ENCODE data around the gene ATAD3B.
"Not testable (repeated sequence)": the region's sequence is repeated elsewhere in the genome, so short reads cannot be mapped to it uniquely, and the experiment has no call there.

The ATAD3B gene

GRCh38 chr1:1456683-1457255 lies 14.8 kb upstream of the ATAD3B start:
- not testable (repeated sequence) for H3K56ac ChIP-seq (ENCODE audit: low read length); H2BK15ac ChIP-seq (replicated peaks; ENCODE audit: low read depth); H2AK5ac ChIP-seq (ENCODE audit: low read length); H3K9ac ChIP-seq (ENCODE audit: low read length); H3K79me2 ChIP-seq (ENCODE audit: control insufficient read depth, insufficient read depth, low read length); H2BK5ac ChIP-seq (ENCODE audit: low read length); H3K4me2 ChIP-seq (ENCODE audit: low read length); H3K27me3 ChIP-seq (ENCODE audit: insufficient read depth, low read length, poor library complexity); H4K8ac ChIP-seq (ENCODE audit: low read depth, low read length); H3K4ac ChIP-seq (ENCODE audit: low read depth, low read length); H4K5ac ChIP-seq (ENCODE audit: low read length); H3K36me3 ChIP-seq (ENCODE audit: control insufficient read depth, insufficient read depth, low read length); H3K23ac ChIP-seq (ENCODE audit: low read length); H2BK120ac ChIP-seq (ENCODE audit: low read depth, low read length); H3K79me1 ChIP-seq (ENCODE audit: low read length); DNase-seq; H3K27ac ChIP-seq (ENCODE audit: low read depth, low read length); H3K4me1 ChIP-seq (ENCODE audit: control insufficient read depth, low read depth, low read length); H3K4me3 ChIP-seq (ENCODE audit: low read length); H3K18ac ChIP-seq (ENCODE audit: low read length)
- no CpG with 5 or more reads among the region's 22 CpGs for WGBS (ENCODE audit: extremely low coverage, insufficient coverage, low lambda C conversion rate)

GRCh38 chr1:1459156-1459555 lies 12.4 kb upstream of the ATAD3B start:
- not testable (repeated sequence) for H3K56ac ChIP-seq (ENCODE audit: low read length); H3K4me2 ChIP-seq (ENCODE audit: low read length); DNase-seq; H2BK5ac ChIP-seq (ENCODE audit: low read length); H3K27ac ChIP-seq (ENCODE audit: low read depth, low read length); H3K4ac ChIP-seq (ENCODE audit: low read depth, low read length); H3K79me1 ChIP-seq (ENCODE audit: low read length); H3K36me3 ChIP-seq (ENCODE audit: control insufficient read depth, insufficient read depth, low read length); H3K27me3 ChIP-seq (ENCODE audit: insufficient read depth, low read length, poor library complexity); H3K23ac ChIP-seq (ENCODE audit: low read length); H3K9ac ChIP-seq (ENCODE audit: low read length); H2BK120ac ChIP-seq (ENCODE audit: low read depth, low read length); H4K5ac ChIP-seq (ENCODE audit: low read length); H4K8ac ChIP-seq (ENCODE audit: low read depth, low read length); H3K18ac ChIP-seq (ENCODE audit: low read length); H3K4me1 ChIP-seq (ENCODE audit: control insufficient read depth, low read depth, low read length); H2AK5ac ChIP-seq (ENCODE audit: low read length); H2BK15ac ChIP-seq (replicated peaks; ENCODE audit: low read depth); H3K79me2 ChIP-seq (ENCODE audit: control insufficient read depth, insufficient read depth, low read length); H3K4me3 ChIP-seq (ENCODE audit: low read length)
- no CpG with 5 or more reads among the region's 19 CpGs for WGBS (ENCODE audit: extremely low coverage, insufficient coverage, low lambda C conversion rate)

- not testable (repeated sequence) for H2AK5ac ChIP-seq (ENCODE audit: low read length); H3K79me1 ChIP-seq (ENCODE audit: low read length); H3K36me3 ChIP-seq (ENCODE audit: control insufficient read depth, insufficient read depth, low read length); H3K23ac ChIP-seq (ENCODE audit: low read length); H2BK5ac ChIP-seq (ENCODE audit: low read length); H3K4ac ChIP-seq (ENCODE audit: low read depth, low read length); H2BK120ac ChIP-seq (ENCODE audit: low read depth, low read length); H3K27ac ChIP-seq (ENCODE audit: low read depth, low read length); H2BK15ac ChIP-seq (replicated peaks; ENCODE audit: low read depth); H3K9ac ChIP-seq (ENCODE audit: low read length); H3K4me3 ChIP-seq (ENCODE audit: low read length); H3K56ac ChIP-seq (ENCODE audit: low read length); DNase-seq; H3K18ac ChIP-seq (ENCODE audit: low read length); H4K5ac ChIP-seq (ENCODE audit: low read length); H3K79me2 ChIP-seq (ENCODE audit: control insufficient read depth, insufficient read depth, low read length); H3K4me2 ChIP-seq (ENCODE audit: low read length); H3K27me3 ChIP-seq (ENCODE audit: insufficient read depth, low read length, poor library complexity); H4K8ac ChIP-seq (ENCODE audit: low read depth, low read length); H3K4me1 ChIP-seq (ENCODE audit: control insufficient read depth, low read depth, low read length)
- no CpG with 5 or more reads among the region's 14 CpGs for WGBS (ENCODE audit: extremely low coverage, insufficient coverage, low lambda C conversion rate)
These were observed 11.9 kb upstream of the ATAD3B start for GRCh38 chr1:1459711-1460110.

GRCh38 chr1:1460540-1461130 lies 10.9 kb upstream of the ATAD3B start:
- WGBS (ENCODE audit: extremely low coverage, insufficient coverage, low lambda C conversion rate) = no CpG with 5 or more reads among the region's 27 CpGs
- H3K23ac ChIP-seq (ENCODE audit: low read length) = no peak overlapping the region
- H3K9ac ChIP-seq (ENCODE audit: low read length) = no peak overlapping the region
- H3K79me1 ChIP-seq (ENCODE audit: low read length) = no peaks in the 10 kb centered on the region
- no peak for DNase-seq
- no peak overlapping the region for H3K4ac ChIP-seq (ENCODE audit: low read depth, low read length)
- H3K4me2 ChIP-seq (ENCODE audit: low read length) = no peak overlapping the region
- H4K8ac ChIP-seq (ENCODE audit: low read depth, low read length) = no peak overlapping the region
- H3K4me1 ChIP-seq (ENCODE audit: control insufficient read depth, low read depth, low read length) = no peaks in the 10 kb centered on the region
- no peak overlapping the region for H3K18ac ChIP-seq (ENCODE audit: low read length)
- H3K27me3 ChIP-seq (ENCODE audit: insufficient read depth, low read length, poor library complexity) = no peaks in the 10 kb centered on the region
- no peak overlapping the region for H2AK5ac ChIP-seq (ENCODE audit: low read length)
- no peak overlapping the region for H3K4me3 ChIP-seq (ENCODE audit: low read length)
- no peak overlapping the region for H2BK15ac ChIP-seq (replicated peaks; ENCODE audit: low read depth)
- H3K27ac ChIP-seq (ENCODE audit: low read depth, low read length) = no peak overlapping the region
- no peaks in the 10 kb centered on the region for H3K36me3 ChIP-seq (ENCODE audit: control insufficient read depth, insufficient read depth, low read length)
- H2BK120ac ChIP-seq (ENCODE audit: low read depth, low read length) = no peak overlapping the region
- no peak overlapping the region for H4K5ac ChIP-seq (ENCODE audit: low read length)
- H2BK5ac ChIP-seq (ENCODE audit: low read length) = no peak overlapping the region
- no peak overlapping the region for H3K56ac ChIP-seq (ENCODE audit: low read length)
- H3K79me2 ChIP-seq (ENCODE audit: control insufficient read depth, insufficient read depth, low read length) = no peaks in the 10 kb centered on the region

DNA sequence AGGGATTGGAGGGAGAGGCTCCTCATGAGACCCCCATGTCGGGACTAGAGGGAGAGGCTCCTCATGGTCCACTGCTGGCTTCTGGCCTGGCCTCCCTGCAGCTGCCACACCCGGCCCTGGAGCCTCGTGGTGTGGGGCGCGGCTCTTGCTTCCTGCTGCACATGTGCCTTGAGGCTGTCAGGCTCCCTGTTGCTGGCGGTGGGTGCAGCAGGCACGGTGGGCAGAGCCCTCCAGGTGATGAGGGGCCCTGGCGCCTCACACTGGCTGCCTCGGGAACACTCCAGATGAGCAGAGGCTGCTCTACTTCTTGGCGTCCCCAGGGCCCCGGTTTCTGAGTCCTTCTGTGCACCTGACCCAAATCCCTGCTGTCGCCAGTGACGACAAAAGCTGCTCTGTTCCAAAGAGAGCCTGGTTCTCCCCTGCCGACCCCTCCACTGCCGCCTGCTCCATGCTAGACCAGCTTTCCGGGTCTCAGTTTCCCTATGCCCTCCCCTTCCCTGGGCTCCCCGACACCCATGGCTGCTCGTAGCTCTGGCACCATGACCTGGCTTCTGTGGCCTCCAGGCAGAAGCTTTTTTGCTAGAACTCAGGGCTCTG lies 9.7 kb upstream of the ATAD3B start:
- no CpG with 5 or more reads among the region's 18 CpGs for WGBS (ENCODE audit: extremely low coverage, insufficient coverage, low lambda C conversion rate)
- no peak overlapping the region for H2BK15ac ChIP-seq (replicated peaks; ENCODE audit: low read depth)
- H3K36me3 ChIP-seq (ENCODE audit: control insufficient read depth, insufficient read depth, low read length) = no peaks in the 10 kb centered on the region
- no peak overlapping the region for H3K23ac ChIP-seq (ENCODE audit: low read length)
- no peaks in the 10 kb centered on the region for H3K79me2 ChIP-seq (ENCODE audit: control insufficient read depth, insufficient read depth, low read length)
- no peak overlapping the region for H3K4me2 ChIP-seq (ENCODE audit: low read length)
- no peak overlapping the region for H3K4ac ChIP-seq (ENCODE audit: low read depth, low read length)
- no peak overlapping the region for H2BK5ac ChIP-seq (ENCODE audit: low read length)
- H3K27me3 ChIP-seq (ENCODE audit: insufficient read depth, low read length, poor library complexity) = no peaks in the 10 kb centered on the region
- H2AK5ac ChIP-seq (ENCODE audit: low read length) = no peak overlapping the region
- no peak overlapping the region for H3K56ac ChIP-seq (ENCODE audit: low read length)
- H2BK120ac ChIP-seq (ENCODE audit: low read depth, low read length) = no peak overlapping the region
- DNase-seq = no peak
- no peak overlapping the region for H3K18ac ChIP-seq (ENCODE audit: low read length)
- H3K9ac ChIP-seq (ENCODE audit: low read length) = no peak overlapping the region
- no peaks in the 10 kb centered on the region for H3K79me1 ChIP-seq (ENCODE audit: low read length)
- no peak overlapping the region for H3K27ac ChIP-seq (ENCODE audit: low read depth, low read length)
- H3K4me3 ChIP-seq (ENCODE audit: low read length) = no peak overlapping the region
- H4K8ac ChIP-seq (ENCODE audit: low read depth, low read length) = no peak overlapping the region
- H4K5ac ChIP-seq (ENCODE audit: low read length) = no peak overlapping the region
- no peaks in the 10 kb centered on the region for H3K4me1 ChIP-seq (ENCODE audit: control insufficient read depth, low read depth, low read length)

Measured in mesendoderm (in vitro differentiated cells).